HepG2 (cell line): ENCODE measurements around the gene FAM50A. TPM values are rescaled to one million over a fixed set of nuclear protein-coding genes. Genes with fewer than 3 reads are reported as not detected.

Experiments used
- ATAC-seq: fragments of 200-7000 bp; cut with Tn5 transposase; 3 replicates; pipeline ENCODE4 v1.9.1; 2020; ENCODE audit warnings: mild to moderate bottlenecking, moderate library complexity
- BruUV-seq: library from RNA; stranded (reverse); fragments of 400-500 nt; replicated peaks from 2 replicates; lab custom pipeline; 2021; lab: Mats Ljungman, UMichigan
- CTCF ChIA-PET: fragments of 300-600 bp; formaldehyde crosslinking; extraction: SDS; loops from one replicate; lab custom pipeline; 2021; ENCODE audit warnings: low total read pairs, inconsistent platforms, low intra/inter-chr PET ratio; lab: Yijun Ruan, JAX
- POLR2A ChIA-PET: fragments of 350-600 bp; sonication (Branson Sonifier 250); formaldehyde crosslinking; loops from one replicate; lab custom pipeline; 2020; ENCODE audit warnings: antibody characterized with exemption, inconsistent platforms; lab: Yijun Ruan, JAX
- DNase-seq: peaks from one replicate; pipeline ENCODE4 v3.0.0-alpha.2; 2015; ENCODE audit warnings: low spot score
- FAIRE-seq: peaks from 3 replicates; lab custom pipeline; 2011; peaks lifted over from hg19 to GRCh38; lab: Jason Lieb, UNC
- H2AFZ ChIP-seq: one replicate; pipeline ENCODE4 v1.6.1; 2011; ENCODE audit warnings: low read length, inconsistent platforms
- H3K27ac ChIP-seq: fragments of 300-600 bp; 3 replicates; pipeline ENCODE4 v1.8.0; 2011; ENCODE audit warnings: mixed run types, mild to moderate bottlenecking, mixed read lengths, low read length, inconsistent platforms; ENCODE audit not compliant: insufficient read depth; ENCODE audit errors: extremely low read length
- H3K27me3 ChIP-seq, 2 experiments: fragments of 200-600 bp in 1 of 2; 2 replicates in 1 of 2; 3 replicates in 1 of 2; pipeline versions ENCODE4 v1.6.0 to v1.8.0; 2011; ENCODE audit warnings: low read length in 2 of 2, mild to moderate bottlenecking in 2 of 2, moderate library complexity in 2 of 2, inconsistent platforms in 1 of 2; ENCODE audit not compliant: insufficient read depth in 2 of 2, control insufficient read depth in 1 of 2
- H3K36me3 ChIP-seq, 2 experiments: fragments of 200-600 bp in 1 of 2; replicated peaks in 1 of 2; 2 replicates in 1 of 2; 3 replicates in 1 of 2; pipeline versions ENCODE4 v1.5.1 to v1.8.0; 2011; ENCODE audit warnings: low read length in 2 of 2, inconsistent platforms in 1 of 2; ENCODE audit not compliant: insufficient read depth in 2 of 2, control insufficient read depth in 1 of 2
- H3K4me1 ChIP-seq: 2 replicates; pipeline ENCODE4 v1.5.1; 2012; ENCODE audit warnings: low read length, inconsistent platforms; ENCODE audit not compliant: insufficient read depth
- H3K4me2 ChIP-seq: 2 replicates; pipeline ENCODE4 v1.6.0; 2011; ENCODE audit warnings: low read depth, low read length, inconsistent platforms
- H3K4me3 ChIP-seq, 3 experiments: fragments of 200-600 bp in 1 of 3; sonication (generic), shearing (Covaris generic) in 1 of 3; replicated peaks in 1 of 3; 2 replicates each; pipeline ENCODE4 v1.5.1; 2011 to 2016; ENCODE audit warnings: low read length in 3 of 3, inconsistent platforms in 2 of 3, low read depth in 2 of 3, mild to moderate bottlenecking in 2 of 3, control low read depth in 1 of 3, mixed read lengths in 1 of 3; ENCODE audit not compliant: insufficient read depth in 1 of 3
- H3K79me2 ChIP-seq: one replicate; pipeline ENCODE4 v1.6.1; 2011; ENCODE audit warnings: low read length, inconsistent platforms; ENCODE audit not compliant: insufficient read depth
- H3K9ac ChIP-seq: 2 replicates; pipeline ENCODE4 v1.6.0; 2011; ENCODE audit warnings: mild to moderate bottlenecking, low read depth, low read length, inconsistent platforms; ENCODE audit not compliant: insufficient read depth
- H3K9me3 ChIP-seq: 2 replicates; pipeline ENCODE4 v1.5.1; 2012; ENCODE audit warnings: mild to moderate bottlenecking, low read length
- H4K20me1 ChIP-seq: 2 replicates; pipeline ENCODE4 v1.6.0; 2011; ENCODE audit warnings: inconsistent platforms, mild to moderate bottlenecking, low read length, moderate library complexity; ENCODE audit not compliant: insufficient read depth
- ATF1 ChIP-seq: IDR thresholded peaks from 2 replicates; pipeline ENCODE4 v1.6.1; 2016; ENCODE audit warnings: mild to moderate bottlenecking, control low read depth
- HDAC1 ChIP-seq: sonication (generic); formaldehyde crosslinking; IDR thresholded peaks from 2 replicates; pipeline ENCODE4 v1.5.1; 2020; ENCODE audit warnings: mild to moderate bottlenecking, missing genetic modification reagents
- HNRNPL ChIP-seq: fragments of 200-400 bp; formaldehyde crosslinking; IDR thresholded peaks from 2 replicates; pipeline ENCODE4 v1.6.1; 2017; ENCODE audit warnings: mild to moderate bottlenecking, low read depth, low read length
- KDM6A ChIP-seq: IDR thresholded peaks from 2 replicates; pipeline ENCODE4 v1.6.1; 2016; ENCODE audit warnings: low read depth
- KLF11 ChIP-seq: IDR thresholded peaks from 2 replicates; pipeline ENCODE4 v1.6.1; 2016; ENCODE audit warnings: missing compliant biosample characterization
- KLF9 ChIP-seq: IDR thresholded peaks from 2 replicates; pipeline ENCODE4 v1.6.1; 2016; ENCODE audit warnings: low read depth
- RCOR2 ChIP-seq: IDR thresholded peaks from 2 replicates; pipeline ENCODE4 v1.6.1; 2016; ENCODE audit warnings: missing biosample characterization, missing genetic modification reagents
- REPIN1 ChIP-seq: sonication (generic); formaldehyde crosslinking; IDR thresholded peaks from 2 replicates; pipeline ENCODE4 v1.8.0; 2022; ENCODE audit warnings: missing genetic modification reagents, low read depth, mild to moderate bottlenecking, borderline replicate concordance
- TCF7 ChIP-seq: sonication (generic); IDR thresholded peaks from 2 replicates; pipeline ENCODE4 v1.6.1; 2016; ENCODE audit warnings: antibody characterized with exemption, low read depth
- ZFAT ChIP-seq: sonication (generic); formaldehyde crosslinking; conservative IDR thresholded peaks from 2 replicates; pipeline ENCODE4 v1.8.1; 2023; ENCODE audit warnings: missing genetic modification reagents, inconsistent platforms
- ZNF160 ChIP-seq: sonication (generic); formaldehyde crosslinking; IDR thresholded peaks from 2 replicates; pipeline ENCODE4 v1.8.0; 2022; ENCODE audit warnings: mild to moderate bottlenecking, inconsistent platforms, missing genetic modification reagents
- ZNF331 ChIP-seq: sonication (generic); formaldehyde crosslinking; IDR thresholded peaks from 2 replicates; pipeline ENCODE4 v1.4.0; 2020; ENCODE audit warnings: missing genetic modification reagents
- ZNF761 ChIP-seq: sonication (generic); formaldehyde crosslinking; conservative IDR thresholded peaks from 2 replicates; pipeline ENCODE4 v1.4.0; 2020; ENCODE audit warnings: mild to moderate bottlenecking, missing genetic modification reagents
- ZSCAN9 ChIP-seq: IDR thresholded peaks from 2 replicates; pipeline ENCODE4 v1.6.1; 2016; ENCODE audit warnings: borderline replicate concordance
- WGBS: methylation state at CpG from one replicate; pipeline ENCODE4 v1.1.6; 2017; ENCODE audit warnings: low lambda C conversion rate; 5-methylcytosine and 5-hydroxymethylcytosine counted together
- in situ Hi-C: cut with HindIII; loops from 2 replicates; pipeline ENCODE4 v1.10.0; 2017; ENCODE audit warnings: low pct_unique_long_range_greater_than_20kb; ENCODE audit not compliant: extremely low pct_ligation_motif_present
- intact Hi-C: fragments of 100-400 bp; cut with micrococcal nuclease; formaldehyde crosslinking; loops from one replicate; pipeline ENCODE4 v1.10.0; 2022; ENCODE audit not compliant: unreplicated experiment
- polyA plus RNA-seq, 8 experiments: library from polyadenylated mRNA; depleted of rRNA in 3 of 8; stranded (reverse) in 7 of 8; unstranded in 1 of 8; fragments of >200 nt; fragmentation: Illumina TruSeq in 4 of 8; extraction: Trizol in 4 of 8; gene quantifications; 2 replicates each; pipeline versions ENCODE4 v1.2.1 to v1.2.3, GENCODE V29; 2011 to 2016; ENCODE audit warnings: low read depth in 4 of 8, missing spikeins in 1 of 8, mixed read lengths in 1 of 8; ENCODE audit not compliant: insufficient read depth in 1 of 8
- total RNA-seq, 5 experiments: library from RNA; depleted of rRNA; stranded (reverse); fragments of >200 nt; fragmentation: Illumina TruSeq; extraction: Trizol; gene quantifications; 2 replicates each; pipeline ENCODE4 v1.2.3, GENCODE V29; 2016; ENCODE audit warnings: low read depth in 1 of 5
- TF ChIP-seq, protein P1 (sequence below): sonication (generic); formaldehyde crosslinking; IDR thresholded peaks from 2 replicates; pipeline ENCODE4 v1.8.1; 2022; ENCODE audit warnings: low read depth, mild to moderate bottlenecking, missing genetic modification reagents
- TF ChIP-seq, protein P2 (sequence below): sonication (generic); formaldehyde crosslinking; IDR thresholded peaks from 2 replicates; pipeline ENCODE4 v1.9.0; 2021; ENCODE audit warnings: missing genetic modification reagents, borderline replicate concordance
- TF ChIP-seq, protein P3 (sequence below): sonication (generic); formaldehyde crosslinking; IDR thresholded peaks from 2 replicates; pipeline ENCODE4 v1.8.1; 2023; ENCODE audit warnings: missing genetic modification reagents, mild to moderate bottlenecking, borderline replicate concordance
- TF ChIP-seq, protein P4 (sequence below): sonication (generic); formaldehyde crosslinking; IDR thresholded peaks from 2 replicates; pipeline ENCODE4 v1.8.1; 2022; ENCODE audit warnings: mild to moderate bottlenecking, missing genetic modification reagents

FAM50A gene
- total and polyA plus RNA-seq, 2 of the 13 experiments (the other 11 are each of a cell fraction or from before 2014, with no cell fraction given) = 30.7 to 40.7 TPM

DNA sequence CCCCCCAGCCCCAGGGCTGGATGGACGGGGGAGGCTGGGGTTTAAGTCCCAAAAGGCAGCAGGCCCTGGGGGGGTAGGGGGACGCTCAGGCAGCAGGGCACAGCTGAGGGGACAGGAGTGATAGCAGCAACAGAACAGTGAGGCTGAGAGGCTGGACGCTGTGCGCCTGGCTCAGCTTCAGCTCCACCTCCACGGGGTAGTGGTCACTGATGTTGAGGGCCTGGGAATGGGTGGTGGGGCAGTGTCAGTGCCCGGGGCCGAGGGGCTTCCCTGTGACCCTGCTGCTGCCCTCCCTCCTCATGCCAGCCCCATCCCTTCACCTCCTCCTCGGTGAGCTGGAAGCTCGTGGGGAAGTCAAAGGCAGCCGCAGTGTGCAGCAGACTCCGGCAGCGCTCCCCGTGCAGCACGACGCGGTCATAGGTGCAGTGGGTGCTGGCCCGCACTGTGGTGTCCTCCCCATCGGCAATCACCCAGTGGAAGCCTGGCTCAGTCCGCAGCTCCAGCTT is 41.3 kb upstream of the FAM50A start (continued):
- TF ChIP-seq, protein P1, sequence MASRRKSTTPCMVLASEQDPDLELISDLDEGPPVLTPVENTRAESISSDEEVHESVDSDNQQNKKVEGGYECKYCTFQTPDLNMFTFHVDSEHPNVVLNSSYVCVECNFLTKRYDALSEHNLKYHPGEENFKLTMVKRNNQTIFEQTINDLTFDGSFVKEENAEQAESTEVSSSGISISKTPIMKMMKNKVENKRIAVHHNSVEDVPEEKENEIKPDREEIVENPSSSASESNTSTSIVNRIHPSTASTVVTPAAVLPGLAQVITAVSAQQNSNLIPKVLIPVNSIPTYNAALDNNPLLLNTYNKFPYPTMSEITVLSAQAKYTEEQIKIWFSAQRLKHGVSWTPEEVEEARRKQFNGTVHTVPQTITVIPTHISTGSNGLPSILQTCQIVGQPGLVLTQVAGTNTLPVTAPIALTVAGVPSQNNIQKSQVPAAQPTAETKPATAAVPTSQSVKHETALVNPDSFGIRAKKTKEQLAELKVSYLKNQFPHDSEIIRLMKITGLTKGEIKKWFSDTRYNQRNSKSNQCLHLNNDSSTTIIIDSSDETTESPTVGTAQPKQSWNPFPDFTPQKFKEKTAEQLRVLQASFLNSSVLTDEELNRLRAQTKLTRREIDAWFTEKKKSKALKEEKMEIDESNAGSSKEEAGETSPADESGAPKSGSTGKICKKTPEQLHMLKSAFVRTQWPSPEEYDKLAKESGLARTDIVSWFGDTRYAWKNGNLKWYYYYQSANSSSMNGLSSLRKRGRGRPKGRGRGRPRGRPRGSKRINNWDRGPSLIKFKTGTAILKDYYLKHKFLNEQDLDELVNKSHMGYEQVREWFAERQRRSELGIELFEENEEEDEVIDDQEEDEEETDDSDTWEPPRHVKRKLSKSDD (CRISPR knock-in tag) = no peak
- TF ChIP-seq KLF11 (CRISPR knock-in tag) (no peak), ZNF160 (CRISPR knock-in tag) (no peak), REPIN1 (CRISPR knock-in tag) (no peak), RCOR2 (CRISPR knock-in tag) (no peak), TCF7 (no peak), ATF1 (no peak), KLF9 (CRISPR knock-in tag) (no peak), KDM6A (CRISPR knock-in tag) (no peak)

DNA sequence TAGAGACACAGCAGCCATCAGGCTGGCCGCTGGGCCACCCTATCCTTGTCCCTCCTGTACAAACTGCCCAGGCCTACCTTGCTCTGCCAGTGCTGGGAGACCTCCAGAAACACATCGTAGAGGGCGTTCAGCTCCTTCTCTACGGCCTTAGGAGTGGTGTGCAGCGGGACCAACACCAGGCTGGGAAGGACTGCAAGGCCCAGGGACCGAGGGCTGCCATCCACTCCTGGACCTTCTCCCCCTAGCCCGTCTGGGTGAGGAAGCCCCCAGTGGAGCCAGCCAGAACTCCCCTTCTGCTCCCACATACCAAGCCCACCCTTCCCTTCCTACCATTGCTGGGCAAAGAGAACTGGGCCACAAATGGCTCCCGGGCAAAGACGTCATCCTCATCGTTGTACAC is 40.7 kb upstream of the FAM50A start:
- H3K27ac ChIP-seq = no peak overlapping the region
- no peak overlapping the region for H3K9ac ChIP-seq
- peaks cover 15% of the 10 kb centered on the region for H3K79me2 ChIP-seq
- ATAC-seq (peak; percentile 18), DNase-seq (no peak), FAIRE-seq (no peak)
- no peak overlapping the region for H3K4me3 ChIP-seq
- 96% methylated on average over 3 of the region's 10 CpGs for WGBS
- no peaks in the 10 kb centered on the region for H3K9me3 ChIP-seq
- H3K27me3 ChIP-seq = no peaks in the 10 kb centered on the region; a peak in 1 of 5 replicates
- peaks cover 6 to 22% of the 10 kb centered on the region in 2 experiments; a peak in 4 of 5 replicates for H3K36me3 ChIP-seq
- peaks cover 34% of the 10 kb centered on the region for H3K4me1 ChIP-seq
- H4K20me1 ChIP-seq = peaks cover 21% of the 10 kb centered on the region; the same call in 1 of the 2 replicates
- CTCF ChIA-PET = no interaction called here
- POLR2A ChIA-PET = interaction anchor here (1.2 kb wide), 1 partner anchor 8 kb away, joined by 3 read pairs; the partner anchor contains the start of gene TAFAZZIN
- no peak overlapping the region for H2AFZ ChIP-seq
- no peak overlapping the region for H3K4me2 ChIP-seq
- BruUV-seq = no TSS peak
- intact Hi-C loops = no loop called here
- in situ Hi-C loops = loop anchor here (25.0 kb wide), 1 partner anchor 134 kb away; the partner anchor contains the start of genes G6PD and IKBKG
- TF ChIP-seq HNRNPL = no peak
- no peak for TF ChIP-seq ZNF331
- TF ChIP-seq ZSCAN9 (CRISPR knock-in tag) = no peak
- TF ChIP-seq ZNF761 (CRISPR knock-in tag) = no peak
- TF ChIP-seq ZFAT (CRISPR knock-in tag) = no peak
- TF ChIP-seq HDAC1 (CRISPR knock-in tag) = no peak
- TF ChIP-seq, protein P2, sequence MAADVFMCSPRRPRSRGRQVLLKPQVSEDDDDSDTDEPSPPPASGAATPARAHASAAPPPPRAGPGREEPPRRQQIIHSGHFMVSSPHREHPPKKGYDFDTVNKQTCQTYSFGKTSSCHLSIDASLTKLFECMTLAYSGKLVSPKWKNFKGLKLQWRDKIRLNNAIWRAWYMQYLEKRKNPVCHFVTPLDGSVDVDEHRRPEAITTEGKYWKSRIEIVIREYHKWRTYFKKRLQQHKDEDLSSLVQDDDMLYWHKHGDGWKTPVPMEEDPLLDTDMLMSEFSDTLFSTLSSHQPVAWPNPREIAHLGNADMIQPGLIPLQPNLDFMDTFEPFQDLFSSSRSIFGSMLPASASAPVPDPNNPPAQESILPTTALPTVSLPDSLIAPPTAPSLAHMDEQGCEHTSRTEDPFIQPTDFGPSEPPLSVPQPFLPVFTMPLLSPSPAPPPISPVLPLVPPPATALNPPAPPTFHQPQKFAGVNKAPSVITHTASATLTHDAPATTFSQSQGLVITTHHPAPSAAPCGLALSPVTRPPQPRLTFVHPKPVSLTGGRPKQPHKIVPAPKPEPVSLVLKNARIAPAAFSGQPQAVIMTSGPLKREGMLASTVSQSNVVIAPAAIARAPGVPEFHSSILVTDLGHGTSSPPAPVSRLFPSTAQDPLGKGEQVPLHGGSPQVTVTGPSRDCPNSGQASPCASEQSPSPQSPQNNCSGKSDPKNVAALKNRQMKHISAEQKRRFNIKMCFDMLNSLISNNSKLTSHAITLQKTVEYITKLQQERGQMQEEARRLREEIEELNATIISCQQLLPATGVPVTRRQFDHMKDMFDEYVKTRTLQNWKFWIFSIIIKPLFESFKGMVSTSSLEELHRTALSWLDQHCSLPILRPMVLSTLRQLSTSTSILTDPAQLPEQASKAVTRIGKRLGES (CRISPR knock-in tag) = no peak
- TF ChIP-seq, protein P3, sequence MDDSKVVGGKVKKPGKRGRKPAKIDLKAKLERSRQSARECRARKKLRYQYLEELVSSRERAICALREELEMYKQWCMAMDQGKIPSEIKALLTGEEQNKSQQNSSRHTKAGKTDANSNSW (CRISPR knock-in tag) = no peak
- TF ChIP-seq, protein P4, sequence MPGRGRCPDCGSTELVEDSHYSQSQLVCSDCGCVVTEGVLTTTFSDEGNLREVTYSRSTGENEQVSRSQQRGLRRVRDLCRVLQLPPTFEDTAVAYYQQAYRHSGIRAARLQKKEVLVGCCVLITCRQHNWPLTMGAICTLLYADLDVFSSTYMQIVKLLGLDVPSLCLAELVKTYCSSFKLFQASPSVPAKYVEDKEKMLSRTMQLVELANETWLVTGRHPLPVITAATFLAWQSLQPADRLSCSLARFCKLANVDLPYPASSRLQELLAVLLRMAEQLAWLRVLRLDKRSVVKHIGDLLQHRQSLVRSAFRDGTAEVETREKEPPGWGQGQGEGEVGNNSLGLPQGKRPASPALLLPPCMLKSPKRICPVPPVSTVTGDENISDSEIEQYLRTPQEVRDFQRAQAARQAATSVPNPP (CRISPR knock-in tag) = no peak
